Hematopoietic multipotent progenitor cell (in vitro differentiated cells): ENCODE results near the gene RGS11. TPM values are rescaled to one million over a fixed set of nuclear protein-coding genes. Genes with fewer than 3 reads are reported as not detected.
A peak's percentile ranks its signal among the peaks of the same experiment; 100 is the strongest.
"Not testable (repeated sequence)": the region's sequence is repeated elsewhere in the genome, so short reads cannot be mapped to it uniquely, and the experiment has no call there.

ENCODE experiments used
- DNase-seq, 3 donors: peaks; one replicate each; pipeline ENCODE4 v3.0.0-alpha.2; 2011 to 2015; ENCODE audit warnings: low read depth in 2 of 3, low spot score in 2 of 3
- total RNA-seq: library from RNA; depleted of rRNA; stranded (reverse); fragments of >200 nt; gene quantifications from one replicate; pipeline ENCODE4 v1.2.3, GENCODE V29; 2012

Gene RGS11
- total RNA-seq, 1 donor = 1.3 TPM

DNA sequence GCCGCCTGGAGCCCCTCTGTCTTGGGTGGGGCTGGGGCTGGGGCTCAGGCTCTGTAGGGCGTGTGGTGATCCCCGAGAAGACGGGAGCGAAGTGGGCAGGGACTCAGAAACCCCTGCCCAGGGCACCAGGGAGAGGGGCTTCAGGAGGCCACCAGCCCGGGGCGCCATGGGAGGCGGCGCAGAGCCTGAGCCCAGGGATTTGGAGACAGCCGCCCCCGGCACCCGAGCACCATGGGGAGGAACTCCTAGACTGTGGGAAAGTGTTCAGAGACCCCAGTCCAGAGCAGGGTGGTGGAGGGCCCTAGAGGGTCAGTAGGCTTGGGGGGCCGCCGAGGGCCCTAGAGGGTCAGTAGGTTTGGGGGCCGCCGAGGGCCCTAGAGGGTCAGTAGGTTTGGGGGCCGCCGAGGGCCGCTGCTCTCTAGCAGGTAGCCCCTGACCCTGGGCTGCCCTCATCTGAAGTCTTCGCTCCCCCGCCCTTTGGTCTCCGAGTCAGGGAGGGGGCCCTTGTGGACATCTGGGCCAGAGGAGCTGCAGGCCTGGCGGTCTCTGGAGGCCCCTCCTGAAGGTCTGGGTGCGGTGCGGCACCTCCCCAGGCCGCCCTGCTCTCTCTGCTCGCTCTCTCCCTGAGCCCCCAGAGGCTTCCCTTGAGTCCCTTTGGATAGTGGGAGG is 5.4 kb upstream of the RGS11 start:
- DNase-seq = no peak

DNA sequence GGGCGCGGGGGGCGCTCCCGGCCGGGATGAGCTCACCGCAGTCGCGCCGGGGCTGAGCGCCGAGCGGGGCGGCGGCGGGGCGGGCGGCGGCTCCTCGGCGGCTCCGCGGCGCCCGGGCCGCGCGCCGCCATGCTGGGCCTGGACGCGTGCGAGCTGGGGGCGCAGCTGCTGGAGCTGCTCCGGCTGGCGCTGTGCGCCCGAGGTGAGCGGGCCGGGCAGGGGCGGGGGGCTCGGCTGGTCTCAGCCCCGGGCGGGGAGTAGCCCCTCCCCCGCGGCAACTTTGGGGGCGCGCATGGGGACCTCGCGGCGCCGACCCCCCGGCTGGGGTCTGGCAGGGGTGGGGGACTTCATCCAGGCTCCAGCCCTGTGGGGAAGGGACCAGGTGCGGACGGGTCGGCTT is 4.8 kb upstream of the RGS11 start, which contains the start of gene ARHGDIG:
TSS of gene ARHGDIG (plus strand) at position 40 of the 400 bp plus-strand sequence. CDS start at position 130, 90 bp downstream.
- no peak for DNase-seq

DNA sequence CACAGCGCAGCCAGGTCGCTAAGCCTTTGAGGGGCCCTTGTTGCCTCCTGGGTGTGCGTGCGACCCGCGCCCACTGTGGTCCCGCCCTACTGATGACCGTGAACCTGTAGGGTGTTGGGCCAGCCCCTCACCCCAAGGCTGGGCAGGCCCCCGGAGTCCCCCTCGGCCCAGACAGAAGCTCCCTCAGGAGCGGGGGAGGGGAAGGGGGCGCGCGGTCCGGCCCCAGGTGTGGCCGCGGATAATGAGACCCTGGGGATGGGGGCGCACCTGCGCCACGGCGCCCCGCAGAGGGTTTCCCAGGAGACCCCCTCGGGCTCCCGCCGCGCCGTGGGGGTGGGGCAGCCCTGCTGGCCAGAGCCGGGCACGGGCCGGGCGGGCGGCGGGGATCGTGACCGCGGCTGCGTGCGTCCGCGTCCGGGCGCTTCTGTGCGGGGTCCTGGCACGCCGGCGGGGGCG is 4.3 kb upstream of the RGS11 start:
- DNase-seq = no peak

DNA sequence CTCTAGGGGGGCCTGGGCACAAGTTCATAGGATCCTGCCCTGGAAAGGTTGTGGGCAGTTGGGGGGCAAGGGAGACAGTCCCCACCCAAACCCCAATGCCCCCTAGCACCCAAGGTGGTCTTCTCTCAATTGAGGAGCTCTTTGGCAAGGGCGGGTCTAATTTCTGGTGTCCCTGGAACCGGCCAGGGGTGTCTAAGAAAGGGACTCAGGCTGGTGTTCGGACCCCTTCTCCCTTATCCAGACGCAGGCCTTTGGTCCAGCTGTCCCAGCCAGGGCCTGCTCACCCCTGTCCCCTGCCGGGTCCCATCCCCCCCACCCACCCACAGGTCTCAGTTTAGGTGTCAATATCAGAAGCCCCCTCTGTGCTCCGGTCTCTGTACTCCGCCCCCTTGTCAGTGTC is 3.8 kb upstream of the RGS11 start:
- DNase-seq = no peak

DNA sequence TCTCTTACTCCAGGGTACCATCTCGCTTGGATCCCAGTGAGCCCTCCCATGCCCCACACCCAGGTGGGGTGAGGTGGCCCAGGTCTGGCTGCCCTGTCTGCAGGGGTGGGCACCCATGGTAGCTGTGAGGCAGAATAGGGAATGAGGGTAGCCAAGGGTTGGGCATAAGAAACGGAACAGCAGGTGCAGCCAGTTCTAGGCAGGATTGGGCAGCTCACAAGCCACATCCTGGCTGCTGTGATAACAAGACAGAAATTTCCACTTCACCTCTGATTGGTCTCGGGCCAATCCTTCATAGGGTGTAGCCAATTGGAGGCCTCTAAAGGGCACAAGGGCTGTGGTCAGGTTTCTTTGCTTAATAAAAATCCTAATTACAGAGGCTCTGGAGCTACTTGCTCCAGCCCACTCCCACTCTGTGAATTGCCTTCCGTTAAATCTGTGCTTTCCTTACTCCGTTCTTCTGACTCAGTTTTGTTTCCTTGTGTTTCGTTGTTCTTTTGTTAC is 3.2 kb upstream of the RGS11 start:
- peak in 2 of 3 donors; percentile 86 to 95 for DNase-seq

DNA sequence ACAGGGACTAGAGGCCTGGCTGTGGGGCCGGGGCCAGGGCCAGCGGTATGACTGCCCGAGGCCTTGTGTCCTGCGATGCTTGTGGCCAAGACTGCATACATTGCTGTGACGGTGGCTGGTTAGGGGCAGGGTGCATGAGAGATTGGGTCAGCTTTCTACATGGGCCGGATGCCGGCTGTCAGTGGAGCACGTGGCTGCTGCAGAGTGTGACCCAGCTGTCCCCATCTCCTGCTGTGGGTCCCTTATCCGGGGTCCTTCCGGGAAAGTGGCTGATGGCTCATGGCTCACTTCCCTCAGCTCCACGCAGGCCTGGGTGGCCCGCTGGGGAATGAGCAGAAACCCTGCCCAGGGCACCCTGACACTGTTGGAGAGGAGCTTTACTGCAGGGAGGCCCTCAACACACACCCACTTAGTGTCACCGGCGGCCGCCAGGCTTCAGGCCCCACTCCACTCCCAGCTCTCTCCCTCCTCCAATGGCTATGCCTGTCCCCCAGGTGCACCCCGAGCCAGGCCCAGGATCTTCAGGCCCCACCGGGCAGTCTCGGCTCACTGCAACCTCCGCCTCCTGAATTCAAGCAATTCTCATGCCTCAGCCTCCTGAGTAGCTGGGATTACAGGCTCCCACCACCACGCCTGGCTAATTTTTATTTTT is 808 bp upstream of the RGS11 start:
- no peak for DNase-seq

DNA sequence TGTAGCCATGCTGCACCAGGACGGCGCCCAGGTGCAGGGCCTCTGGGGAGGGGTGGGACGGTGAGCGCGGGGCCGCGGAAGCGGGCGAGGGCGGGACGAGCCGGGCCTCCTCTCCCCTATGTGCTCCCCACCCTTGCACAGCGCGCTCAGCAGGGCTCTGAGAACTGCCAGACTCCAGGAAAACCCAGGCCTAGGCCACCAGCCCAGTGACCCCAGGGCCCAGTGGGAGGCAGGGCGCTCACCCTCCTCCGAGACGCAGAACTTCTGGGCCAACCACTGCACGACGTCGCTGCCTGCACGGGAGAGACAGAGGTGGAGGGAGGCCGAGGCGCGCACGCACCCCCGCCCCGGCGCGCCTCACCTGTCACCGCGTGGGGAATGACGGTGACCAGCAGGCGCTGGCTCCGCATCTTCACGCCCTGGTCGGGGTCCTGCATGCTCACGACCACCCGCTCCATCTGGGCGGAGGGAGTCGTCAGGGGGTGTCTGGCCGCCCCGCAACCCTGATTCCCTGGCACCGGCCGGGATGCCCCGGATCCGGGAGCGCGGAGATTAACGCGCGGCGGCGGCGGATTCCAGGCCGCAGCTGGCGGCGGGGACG is 603 bp downstream of the RGS11 start:
- no peak for DNase-seq

DNA sequence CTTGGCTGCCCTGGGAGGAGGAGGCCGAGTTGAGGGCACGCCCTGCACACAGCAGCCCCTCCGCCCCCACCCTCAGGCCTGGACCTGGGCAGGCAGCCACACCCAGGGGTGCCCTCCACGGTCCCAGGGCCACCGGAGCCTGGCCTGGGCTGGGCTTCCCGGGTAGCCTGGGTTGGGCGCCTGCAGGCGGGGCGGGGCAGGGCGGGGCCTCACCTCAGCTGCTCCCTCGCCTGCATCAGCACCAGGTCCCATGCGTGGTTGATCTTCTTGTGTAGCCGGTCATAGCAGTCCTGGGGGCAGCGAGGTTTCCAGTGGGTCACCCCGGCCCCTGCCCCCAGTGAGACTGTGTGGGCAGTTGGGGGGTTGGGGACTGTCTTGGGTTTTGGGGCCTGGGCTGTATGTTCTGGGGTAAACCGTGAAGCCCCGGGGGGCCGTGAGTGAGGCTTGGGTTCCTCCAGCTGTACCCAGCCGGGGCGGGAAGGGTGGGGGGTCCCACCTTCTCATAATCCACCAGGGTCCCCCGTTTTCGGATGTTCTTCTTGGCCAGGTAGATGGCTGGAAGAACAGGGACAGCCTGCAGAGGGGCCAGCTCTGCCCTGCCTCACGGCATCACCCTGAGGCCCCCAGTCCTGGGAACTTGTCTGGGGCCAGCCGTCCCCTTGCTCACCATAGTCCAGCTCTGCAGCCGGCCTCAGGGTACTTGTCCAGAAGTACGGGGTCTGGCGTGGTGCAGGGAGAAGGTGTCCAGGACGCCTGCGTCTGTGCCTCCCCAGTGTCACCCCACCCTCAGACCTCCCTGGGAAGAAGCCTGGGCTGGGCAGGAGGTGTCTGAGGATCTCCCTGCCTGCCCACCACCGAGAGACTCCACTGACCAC is 2.0 kb downstream of the RGS11 start:
- DNase-seq = no peak

DNA sequence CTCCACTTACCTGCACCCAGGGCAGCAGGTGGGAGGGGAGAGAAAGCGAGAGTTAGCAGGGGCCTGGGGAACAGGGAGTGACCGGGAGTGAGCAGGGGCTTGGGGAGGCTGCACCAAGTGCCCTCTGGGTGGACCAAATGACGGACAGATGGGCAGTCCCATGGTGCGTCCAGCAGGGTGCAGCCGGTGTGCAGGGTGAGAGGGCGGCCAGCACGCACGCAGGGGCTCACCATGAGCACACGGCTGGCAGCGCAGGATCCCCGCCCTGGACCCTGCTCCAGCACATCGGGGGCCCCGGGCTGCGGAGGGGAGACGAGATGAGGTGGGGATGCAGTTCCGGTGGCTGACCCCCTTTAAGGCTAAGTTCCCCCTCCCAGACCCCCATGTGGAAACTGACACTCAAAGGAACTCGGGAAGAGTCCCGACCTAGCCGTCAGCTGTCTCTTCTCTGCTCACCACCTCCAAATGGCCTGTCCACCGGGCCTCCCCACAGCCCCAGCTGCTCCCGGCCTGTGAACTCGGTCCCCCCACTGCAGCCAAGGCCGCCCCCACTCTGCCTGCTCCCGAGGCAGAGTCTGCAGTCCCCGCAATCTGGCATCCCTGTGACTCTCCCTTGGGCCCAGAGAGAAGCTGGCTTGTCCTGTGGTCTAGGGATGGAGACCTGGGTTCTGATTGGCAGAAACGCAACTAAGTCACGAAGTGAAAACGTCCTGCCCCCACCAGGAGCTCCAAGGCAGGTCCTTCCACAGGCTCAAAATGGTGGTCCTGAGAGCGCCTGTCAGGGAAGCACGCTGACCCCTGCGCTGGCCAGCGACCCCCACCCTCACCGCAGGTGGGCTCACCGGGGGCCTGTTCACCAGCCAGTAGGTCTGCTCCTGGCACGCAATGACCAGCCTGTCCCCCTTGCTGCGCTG is 2.9 kb downstream of the RGS11 start:
- DNase-seq = no peak

DNA sequence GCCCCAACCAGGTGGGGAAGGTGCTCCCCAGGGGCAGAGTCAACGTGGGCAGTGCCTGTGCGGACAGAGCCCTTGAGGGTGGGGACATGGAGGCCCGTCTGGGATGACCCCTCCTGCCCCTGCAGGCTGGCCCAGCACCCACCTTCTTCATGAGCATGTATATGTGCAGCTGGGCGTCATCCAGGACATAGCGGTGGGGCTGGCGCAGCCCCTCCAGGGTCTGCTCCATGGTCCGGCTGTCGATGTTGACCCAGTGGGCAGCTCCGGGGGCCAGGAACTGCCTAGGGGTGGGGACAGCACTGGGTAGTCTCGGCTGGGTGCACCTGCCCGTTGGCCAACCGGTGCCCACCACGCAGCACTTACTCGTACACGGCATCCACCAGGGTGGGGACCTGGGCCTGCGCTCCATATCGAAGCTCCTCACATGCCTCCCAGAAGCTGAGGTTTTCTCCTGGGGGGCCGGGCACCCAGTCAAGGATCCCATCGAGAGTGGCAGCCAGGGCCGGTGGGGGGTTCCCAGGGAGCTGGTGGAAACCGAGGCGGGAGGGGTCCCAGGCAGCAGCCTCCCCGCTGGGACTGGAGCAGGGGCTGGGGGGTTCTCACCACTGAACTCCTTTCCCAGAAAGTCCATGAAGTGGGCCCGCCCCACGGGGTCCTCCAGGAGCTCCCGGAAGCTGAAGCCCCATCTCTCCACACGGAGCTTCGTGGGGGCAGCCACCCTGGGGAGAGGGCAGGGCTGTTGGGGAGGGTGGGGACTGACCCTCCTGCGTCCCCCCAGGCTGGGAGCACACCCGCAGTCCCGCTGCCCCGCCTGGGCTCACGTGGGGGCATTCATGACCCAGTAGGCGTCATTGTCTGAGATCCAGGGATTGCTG is 5.1 kb downstream of the RGS11 start:
- DNase-seq = no peak

DNA sequence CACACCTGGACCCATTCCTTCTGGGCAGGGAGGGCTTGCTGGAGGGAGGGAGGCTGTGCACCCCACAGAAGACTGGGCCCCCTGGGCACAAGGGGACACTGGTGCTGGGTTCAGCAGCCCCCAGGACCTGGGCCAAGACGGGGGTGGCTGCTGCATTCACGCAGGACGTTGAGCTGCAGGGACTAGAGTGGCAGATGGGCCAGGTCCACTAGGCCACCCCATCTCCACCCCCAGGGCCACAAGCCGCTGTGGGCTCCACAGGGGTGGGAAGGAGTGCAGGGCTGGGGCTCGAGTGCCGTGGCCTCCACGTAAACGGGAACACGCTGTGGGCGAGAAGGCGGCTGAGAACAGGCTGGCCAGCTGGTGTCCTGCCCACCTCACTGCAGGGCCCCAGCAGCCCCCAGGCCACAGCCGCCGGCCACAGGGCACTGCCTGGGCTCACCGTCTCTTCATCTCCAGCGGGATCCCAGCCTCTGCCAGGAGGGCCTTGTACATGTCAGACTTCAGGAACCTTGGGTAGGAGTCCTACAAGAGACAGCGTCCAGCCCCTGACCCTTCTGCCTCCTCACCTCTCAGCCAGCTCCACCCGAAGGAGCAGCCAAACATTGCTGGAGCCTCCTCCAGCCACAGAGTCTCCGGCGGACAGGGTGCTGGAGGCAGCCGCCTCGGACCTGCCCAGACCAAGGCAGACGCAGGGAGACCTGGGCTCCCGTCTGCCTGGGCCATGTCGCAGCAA is 6.5 kb downstream of the RGS11 start:
- no peak for DNase-seq

DNA sequence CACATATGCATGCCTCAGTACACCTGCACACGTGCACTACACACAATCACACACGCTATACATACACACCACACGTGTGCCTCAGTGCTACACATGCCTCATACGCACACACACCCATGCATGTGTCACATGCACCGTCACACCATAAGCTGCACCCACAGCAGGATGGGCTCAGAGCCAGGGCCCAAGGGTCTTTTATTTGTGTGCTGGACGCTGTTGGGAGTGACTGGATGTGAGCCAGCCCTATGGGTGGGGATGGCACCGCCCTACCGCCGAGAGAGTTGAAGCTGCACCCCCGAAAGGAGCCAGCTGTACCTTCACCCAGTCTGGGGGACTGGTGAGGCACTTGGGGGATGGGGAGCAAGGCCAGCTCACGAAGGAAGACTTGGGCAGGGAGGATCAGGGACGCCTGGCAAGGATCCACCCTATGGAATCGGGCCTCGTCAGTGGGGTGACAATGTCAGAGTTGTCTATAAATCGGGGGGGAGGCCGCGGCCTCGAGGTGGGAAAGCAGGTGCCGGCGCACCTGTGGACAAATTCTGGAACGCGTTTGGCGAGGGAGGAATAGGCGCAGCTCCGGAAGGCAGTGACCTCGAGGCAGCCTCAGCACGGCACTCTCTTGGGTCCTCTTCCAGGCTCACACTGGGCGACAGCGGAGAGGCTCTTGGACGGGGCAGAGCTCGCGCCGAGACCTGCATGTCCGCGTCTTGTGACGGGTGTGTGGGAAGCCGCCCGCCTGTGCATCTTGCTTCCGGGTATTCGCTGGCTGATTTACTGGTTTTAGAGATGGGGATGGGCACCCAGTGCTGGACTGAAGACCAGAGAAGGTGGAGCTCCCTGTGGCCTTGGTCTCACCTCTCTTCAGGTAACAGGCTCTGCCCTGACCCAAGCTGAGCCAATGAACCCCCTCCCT is 7.3 kb downstream of the RGS11 start:
- no peak for DNase-seq

DNA sequence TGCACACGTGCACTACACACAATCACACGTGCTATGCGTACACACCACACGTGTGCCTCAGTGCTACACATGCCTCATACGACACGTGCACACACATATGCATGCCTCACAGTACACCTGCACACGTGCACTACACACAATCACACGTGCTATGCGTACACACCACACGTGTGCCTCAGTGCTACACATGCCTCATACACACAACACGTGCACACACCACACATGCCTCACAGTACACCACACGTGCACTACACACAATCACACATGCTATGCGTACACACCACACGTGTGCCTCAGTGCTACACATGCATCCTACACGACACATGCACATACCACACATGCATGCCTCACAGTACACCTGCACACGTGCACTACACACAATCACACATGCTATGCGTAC is 8.2 kb downstream of the RGS11 start:
- DNase-seq = not testable (repeated sequence)

DNA sequence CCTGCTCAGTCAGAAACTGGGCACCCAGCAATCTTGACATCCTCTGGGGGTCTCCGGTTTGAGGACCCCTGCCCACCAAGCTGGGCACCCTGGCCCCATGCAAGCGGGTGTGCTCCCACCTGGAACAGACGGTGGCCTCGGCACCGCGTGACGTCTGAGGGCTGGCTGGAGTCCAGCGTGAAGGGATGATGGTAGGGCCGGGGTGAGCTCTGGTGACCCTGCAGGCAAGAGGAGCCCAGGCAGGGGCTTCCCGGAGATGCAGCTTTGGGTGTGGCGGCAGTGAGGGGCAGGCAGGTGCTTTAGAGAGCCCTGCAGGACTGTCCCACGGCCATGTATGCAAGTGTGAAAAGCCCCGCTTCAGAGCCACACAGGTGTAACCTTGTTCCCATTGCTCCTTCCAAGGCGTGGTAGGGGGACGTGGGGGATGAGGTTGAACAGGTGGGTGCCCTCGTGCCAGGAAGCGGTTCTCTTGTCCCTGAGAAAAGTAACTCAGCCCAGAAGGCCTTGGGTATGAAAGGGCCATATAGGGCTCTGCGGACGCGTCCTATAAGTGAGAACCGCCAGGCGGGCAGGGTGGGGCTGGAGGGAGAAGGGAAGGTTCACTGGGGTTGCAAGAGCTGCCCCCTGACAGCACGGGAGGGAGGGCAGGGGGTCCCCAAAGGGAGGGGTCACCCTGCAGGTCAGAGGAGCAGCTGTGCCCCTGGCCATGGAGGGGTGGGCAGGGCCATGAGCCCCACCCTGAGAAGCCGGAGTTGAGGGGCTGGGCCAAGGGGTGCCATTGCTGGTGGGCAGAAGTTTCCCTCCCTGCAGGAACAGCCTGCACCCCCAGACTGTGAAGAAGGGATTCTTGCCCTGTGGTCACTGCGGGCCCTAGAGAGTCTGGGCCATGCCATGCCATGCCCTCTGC is 9.2 kb downstream of the RGS11 start:
- no peak for DNase-seq

DNA sequence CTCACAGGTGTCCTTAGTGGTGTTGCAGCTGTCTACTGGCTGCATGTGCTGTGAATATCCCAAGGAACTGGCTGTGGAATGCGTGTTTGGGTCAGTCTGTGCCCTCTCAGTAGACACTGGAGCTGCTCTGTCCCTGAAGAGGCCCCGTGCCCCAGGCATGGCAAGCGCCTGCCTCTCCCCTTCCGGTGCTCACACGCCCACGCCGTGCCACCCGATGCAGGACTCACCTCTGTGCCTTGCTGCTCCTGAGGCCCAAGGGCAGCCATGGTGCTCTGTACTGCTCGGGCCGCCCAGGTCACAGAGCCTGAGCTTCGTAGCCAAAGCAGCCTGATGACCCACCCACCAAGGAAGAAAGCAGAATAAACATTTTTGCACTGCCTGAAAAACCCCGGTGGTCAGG is 10.0 kb downstream of the RGS11 start:
- no peak for DNase-seq

DNA sequence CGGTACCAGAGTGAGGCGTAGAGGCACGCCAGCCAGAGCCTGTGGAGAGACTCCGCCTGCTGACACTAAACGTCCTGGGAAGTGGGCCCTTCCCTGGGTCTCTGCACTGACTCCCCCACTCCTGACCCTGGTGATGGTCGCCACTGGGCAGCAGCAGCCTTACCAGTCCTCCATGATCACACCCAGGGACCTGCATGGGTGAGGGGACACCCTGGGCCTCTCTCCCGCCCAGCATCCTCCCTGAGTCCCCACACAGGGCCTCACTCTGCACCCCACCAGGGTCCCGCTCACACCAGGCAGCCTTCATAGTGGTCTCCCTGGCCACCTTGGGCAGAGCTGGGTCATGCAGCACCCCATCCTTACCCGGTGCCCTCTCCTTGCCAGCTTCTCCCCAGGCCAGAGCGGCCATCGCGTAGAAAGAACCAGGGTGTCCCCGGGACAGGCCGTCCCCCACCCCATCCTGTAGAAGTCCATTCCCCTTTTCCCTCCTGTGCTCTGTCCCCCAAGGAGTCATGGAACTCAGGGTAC is 10.7 kb downstream of the RGS11 start:
- DNase-seq = no peak
